BJ (cell line): ENCODE measurements around the gene KLHL30. TPM values are rescaled to one million over a fixed set of nuclear protein-coding genes. Genes with fewer than 3 reads are reported as not detected.

Experiments used
- CTCF ChIA-PET: fragments of 350-600 bp; formaldehyde crosslinking; extraction: SDS; loops from one replicate; lab custom pipeline; 2021; ENCODE audit warnings: antibody characterized with exemption, inconsistent platforms; lab: Yijun Ruan, JAX
- POLR2A ChIA-PET: fragments of 300-600 bp; sonication (Branson Sonifier 250); formaldehyde crosslinking; extraction: SDS; loops from one replicate; lab custom pipeline; 2021; ENCODE audit warnings: antibody characterized with exemption; lab: Charles Lee
- DNase-seq: peaks from one replicate; pipeline ENCODE4 v3.0.0-alpha.2; 2011; ENCODE audit warnings: low read depth
- H3K27me3 ChIP-seq: 2 replicates; pipeline ENCODE4 v1.6.0; 2011; ENCODE audit warnings: low read length; ENCODE audit not compliant: control insufficient read depth, insufficient read depth
- H3K36me3 ChIP-seq: 2 replicates; pipeline ENCODE4 v1.5.1; 2011; ENCODE audit warnings: low read length; ENCODE audit not compliant: control insufficient read depth, insufficient read depth
- H3K4me3 ChIP-seq: 2 replicates; pipeline ENCODE4 v1.5.1; 2011; ENCODE audit warnings: low read depth, mild to moderate bottlenecking, control low read depth, low read length
- polyA plus RNA-seq: library from polyadenylated mRNA; depleted of rRNA; stranded (reverse); fragments of >200 nt; gene quantifications from 2 replicates; pipeline ENCODE4 v1.2.3, GENCODE V29; 2011
- TF ChIP-seq, protein P1 (sequence below): IDR thresholded peaks from 2 replicates; pipeline ENCODE4 v1.5.1; 2011; ENCODE audit warnings: low read depth, mild to moderate bottlenecking, control low read depth, inconsistent platforms, low read length, moderate library complexity; ENCODE audit not compliant: insufficient read depth

Gene KLHL30
- polyA plus RNA-seq, 1 experiment: 0.58 TPM

DNA sequence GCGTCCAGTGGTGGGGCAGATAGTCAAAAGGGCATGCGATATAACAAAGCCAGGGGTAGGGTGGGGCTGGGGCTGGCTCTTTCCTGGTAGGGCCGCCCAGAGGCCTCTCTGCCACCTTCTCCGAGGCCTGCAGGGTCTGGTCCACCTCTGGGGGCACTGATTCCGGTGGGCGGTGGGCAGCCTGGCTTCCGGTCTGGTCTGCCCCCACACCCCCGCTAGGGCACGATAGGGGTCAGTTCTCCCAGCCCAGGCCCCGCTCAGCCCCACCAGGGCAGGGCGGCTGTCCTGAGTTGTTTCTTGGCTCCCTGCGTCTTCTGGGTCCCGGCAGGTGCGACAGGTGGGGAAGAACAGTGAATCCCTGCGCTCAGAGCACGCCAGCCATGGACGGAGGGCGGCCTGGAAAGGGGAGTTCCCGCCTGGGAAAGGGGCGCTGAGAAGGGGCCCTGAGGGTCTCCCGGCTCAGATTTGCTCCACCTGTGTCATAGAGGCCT lies 19.6 kb downstream of the KLHL30 start:
- no peak for DNase-seq
- ChIA-PET POLR2A (no interaction called here), CTCF (no interaction called here)
- Histone ChIP-seq H3K27me3 (peaks cover 2% of the 10 kb centered on the region; the same call in 1 of the 2 replicates), H3K36me3 (no peaks in the 10 kb centered on the region), H3K4me3 (no peak overlapping the region)
- TF ChIP-seq, protein P1, sequence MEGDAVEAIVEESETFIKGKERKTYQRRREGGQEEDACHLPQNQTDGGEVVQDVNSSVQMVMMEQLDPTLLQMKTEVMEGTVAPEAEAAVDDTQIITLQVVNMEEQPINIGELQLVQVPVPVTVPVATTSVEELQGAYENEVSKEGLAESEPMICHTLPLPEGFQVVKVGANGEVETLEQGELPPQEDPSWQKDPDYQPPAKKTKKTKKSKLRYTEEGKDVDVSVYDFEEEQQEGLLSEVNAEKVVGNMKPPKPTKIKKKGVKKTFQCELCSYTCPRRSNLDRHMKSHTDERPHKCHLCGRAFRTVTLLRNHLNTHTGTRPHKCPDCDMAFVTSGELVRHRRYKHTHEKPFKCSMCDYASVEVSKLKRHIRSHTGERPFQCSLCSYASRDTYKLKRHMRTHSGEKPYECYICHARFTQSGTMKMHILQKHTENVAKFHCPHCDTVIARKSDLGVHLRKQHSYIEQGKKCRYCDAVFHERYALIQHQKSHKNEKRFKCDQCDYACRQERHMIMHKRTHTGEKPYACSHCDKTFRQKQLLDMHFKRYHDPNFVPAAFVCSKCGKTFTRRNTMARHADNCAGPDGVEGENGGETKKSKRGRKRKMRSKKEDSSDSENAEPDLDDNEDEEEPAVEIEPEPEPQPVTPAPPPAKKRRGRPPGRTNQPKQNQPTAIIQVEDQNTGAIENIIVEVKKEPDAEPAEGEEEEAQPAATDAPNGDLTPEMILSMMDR: no peak

DNA sequence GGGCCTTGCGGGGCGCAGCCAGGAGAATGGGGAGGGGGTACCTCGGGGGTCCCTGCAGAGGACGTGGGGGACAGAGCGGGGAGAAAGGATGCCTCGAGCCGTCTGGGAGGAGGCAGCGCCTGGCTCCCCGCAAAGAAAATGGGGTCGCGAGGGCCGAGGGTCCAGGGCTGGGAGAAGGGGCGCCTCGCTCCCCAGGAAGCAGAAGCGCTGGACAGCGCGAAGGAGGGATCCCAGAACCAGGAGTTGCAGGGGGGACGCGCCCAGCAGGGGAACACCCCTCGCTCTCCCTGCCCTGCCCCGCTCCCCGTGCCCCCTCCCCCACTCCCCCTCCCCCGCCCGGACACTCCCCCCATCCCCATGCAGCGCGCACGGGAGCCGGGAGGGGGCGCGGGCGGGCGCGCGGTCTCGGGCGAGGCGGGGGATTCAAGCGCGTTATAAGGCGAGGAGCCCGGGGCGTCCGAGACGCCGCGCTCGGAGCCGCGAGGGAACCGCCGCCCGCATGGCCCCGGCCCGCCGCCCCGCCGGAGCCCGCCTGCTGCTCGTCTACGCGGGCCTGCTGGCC lies 20.1 kb downstream of the KLHL30 start, which contains the start of gene ERFE:
ERFE (plus strand) TSS at position 462 of the 562 bp plus-strand sequence; CDS start at position 500, 38 bp downstream.
- Histone ChIP-seq H3K4me3 (peak within 1 kb of the TSS; percentile 33), H3K36me3 (no peaks in the 10 kb centered on the region), H3K27me3 (peaks cover 3% of the 10 kb centered on the region; the same call in 1 of the 2 replicates)
- no peak for DNase-seq
- ChIA-PET POLR2A (no interaction called here), CTCF (interaction anchor here (0.7 to 1.4 kb wide), 2 partner anchors 9 to 105 kb away, joined by 3 to 4 read pairs; no protein-coding TSS in a partner anchor)
- TF ChIP-seq, protein P1: peak; percentile 36

DNA sequence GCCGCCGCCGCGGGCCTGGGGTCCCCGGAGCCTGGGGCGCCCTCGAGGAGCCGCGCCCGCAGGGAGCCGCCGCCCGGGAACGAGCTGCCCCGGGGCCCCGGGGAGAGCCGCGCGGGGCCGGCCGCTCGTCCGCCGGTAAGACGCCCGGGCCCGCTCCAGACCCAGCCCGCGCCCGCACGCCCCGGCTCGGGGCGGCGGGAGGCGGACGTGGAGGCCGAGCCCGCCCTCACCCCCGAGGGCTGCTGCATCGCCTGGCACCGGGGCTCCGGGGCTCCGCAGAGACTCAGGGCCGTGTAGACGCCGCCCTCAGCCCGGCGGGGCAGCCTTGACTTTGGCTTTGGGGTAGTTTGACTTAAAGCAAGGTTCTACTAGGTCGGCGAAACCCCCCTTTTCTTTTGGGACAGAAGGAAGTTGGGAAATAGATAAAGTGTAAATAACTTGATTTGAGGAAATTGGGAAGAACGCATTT lies 20.6 kb downstream of the KLHL30 start:
- peak overlapping the region; percentile 33 for H3K4me3 ChIP-seq
- no peaks in the 10 kb centered on the region for H3K36me3 ChIP-seq
- peaks cover 3% of the 10 kb centered on the region; the same call in 1 of the 2 replicates for H3K27me3 ChIP-seq
- DNase-seq: no peak
- ChIA-PET CTCF (interaction anchor here (0.7 to 1.4 kb wide), 2 partner anchors 9 to 105 kb away, joined by 3 to 4 read pairs; no protein-coding TSS in a partner anchor), POLR2A (no interaction called here)
- TF ChIP-seq, protein P1: no peak

DNA sequence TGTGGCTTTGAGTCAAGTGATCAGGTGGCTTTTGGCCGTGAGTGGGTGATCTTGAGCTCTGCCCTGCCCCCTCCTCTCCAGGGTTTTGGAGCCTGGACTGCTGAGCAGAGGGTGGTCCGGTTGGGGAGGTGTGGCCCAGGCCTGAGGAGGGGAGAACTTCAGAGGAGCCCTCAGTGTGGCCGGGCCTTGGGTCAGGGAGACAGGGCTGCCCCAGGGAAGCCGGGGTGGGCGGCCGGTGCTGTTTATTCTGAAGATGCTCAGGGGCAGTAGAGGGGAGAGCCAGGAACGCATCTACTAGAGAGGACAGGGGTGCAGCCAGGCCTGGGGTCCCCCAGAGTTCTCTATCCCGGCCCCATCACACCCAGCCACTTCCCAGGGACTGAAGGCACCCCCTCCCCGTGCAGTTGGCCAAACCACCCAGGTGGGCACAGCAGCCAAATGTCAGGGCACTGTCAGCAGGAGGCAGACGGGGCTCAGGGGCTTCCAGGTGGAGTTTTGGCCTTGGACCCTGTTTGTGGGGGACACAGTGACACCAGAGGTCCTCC lies 21.3 kb downstream of the KLHL30 start:
- ChIA-PET CTCF (interaction anchor here (1.4 kb wide), 1 partner anchor 8 kb away, joined by 4 read pairs; no protein-coding TSS in a partner anchor), POLR2A (no interaction called here)
- TF ChIP-seq, protein P1: no peak
- Histone ChIP-seq H3K27me3 (peaks cover 5% of the 10 kb centered on the region; the same call in 1 of the 2 replicates), H3K4me3 (no peak overlapping the region), H3K36me3 (no peaks in the 10 kb centered on the region)
- DNase-seq: no peak
